Smooth muscle cell (in vitro differentiated cells): ENCODE data around the gene NT5C2. TPM values are rescaled to one million over a fixed set of nuclear protein-coding genes. Genes with fewer than 3 reads are reported as not detected.
"Not testable (repeated sequence)": the region's sequence is repeated elsewhere in the genome, so short reads cannot be mapped to it uniquely, and the experiment has no call there.

Source experiments
- DNase-seq: peaks from one replicate; lab custom pipeline; 2025; ENCODE audit not compliant: unreplicated experiment; lab: John Stamatoyannopoulos, UW
- H2AFZ ChIP-seq: fragments of 200-600 bp; sonication (generic); 2 replicates; pipeline ENCODE4 v1.6.0; 2016; ENCODE audit warnings: antibody characterized with exemption, low read depth, mild to moderate bottlenecking
- H3F3A ChIP-seq: fragments of 200-600 bp; sonication (generic); 2 replicates; pipeline ENCODE4 v1.6.0; 2017; ENCODE audit warnings: antibody characterized with exemption, low read depth
- H3K27ac ChIP-seq: fragments of 200-600 bp; sonication (generic); 2 replicates; pipeline ENCODE4 v1.5.1; 2016; ENCODE audit warnings: low read depth, mild to moderate bottlenecking
- H3K27me3 ChIP-seq: fragments of 200-600 bp; sonication (generic); 2 replicates; pipeline ENCODE4 v1.6.1; 2016; ENCODE audit warnings: low read depth, mild to moderate bottlenecking
- H3K36me3 ChIP-seq: fragments of 200-600 bp; sonication (generic); 2 replicates; pipeline ENCODE4 v1.5.1; 2016; ENCODE audit warnings: low read depth
- H3K4me1 ChIP-seq: fragments of 200-600 bp; sonication (generic); 2 replicates; pipeline ENCODE4 v1.5.1; 2016; ENCODE audit warnings: low read depth
- H3K4me2 ChIP-seq: fragments of 200-600 bp; sonication (generic); 2 replicates; pipeline ENCODE4 v1.6.0; 2016; ENCODE audit warnings: mild to moderate bottlenecking
- H3K4me3 ChIP-seq: fragments of 200-600 bp; sonication (generic); 2 replicates; pipeline ENCODE4 v1.5.1; 2016; ENCODE audit warnings: mild to moderate bottlenecking
- H3K79me2 ChIP-seq: fragments of 200-600 bp; sonication (generic); 2 replicates; pipeline ENCODE4 v1.6.0; 2016; ENCODE audit warnings: low read depth, mild to moderate bottlenecking
- H3K9ac ChIP-seq: fragments of 200-600 bp; sonication (generic); 2 replicates; pipeline ENCODE4 v1.6.0; 2016; ENCODE audit warnings: low read depth
- H3K9me3 ChIP-seq: fragments of 200-600 bp; sonication (generic); replicated peaks from 2 replicates; pipeline ENCODE4 v1.5.1; 2016; ENCODE audit warnings: low read depth
- H4K20me1 ChIP-seq: fragments of 200-600 bp; sonication (generic); 2 replicates; pipeline ENCODE4 v1.6.0; 2016; ENCODE audit warnings: low read depth
- WGBS: methylation state at CpG from one replicate; pipeline ENCODE4 v1.1.7; 2016; ENCODE audit warnings: low lambda C conversion rate; 5-methylcytosine and 5-hydroxymethylcytosine counted together
- polyA plus RNA-seq: library from polyadenylated mRNA; unstranded; fragments of >200 nt; fragmentation: Nextera tagmentation; extraction: Ambion mirVana; gene quantifications from 2 replicates; pipeline ENCODE4 v1.2.1, GENCODE V29; 2016
- total RNA-seq: library from RNA; depleted of rRNA; stranded (reverse); fragments of >200 nt; gene quantifications from 2 replicates; pipeline ENCODE4 v1.2.3, GENCODE V29; 2014
- TF ChIP-seq, protein P1 (sequence below): fragments of 200-600 bp; sonication (generic); IDR thresholded peaks from 2 replicates; pipeline ENCODE4 v1.5.1; 2017; ENCODE audit warnings: borderline replicate concordance, mild to moderate bottlenecking, antibody characterized with exemption; ENCODE audit not compliant: insufficient read depth, poor library complexity, severe bottlenecking

The NT5C2 gene
- total and polyA plus RNA-seq, 2 experiments from 2014 or later = 19.1 to 33.5 TPM

DNA sequence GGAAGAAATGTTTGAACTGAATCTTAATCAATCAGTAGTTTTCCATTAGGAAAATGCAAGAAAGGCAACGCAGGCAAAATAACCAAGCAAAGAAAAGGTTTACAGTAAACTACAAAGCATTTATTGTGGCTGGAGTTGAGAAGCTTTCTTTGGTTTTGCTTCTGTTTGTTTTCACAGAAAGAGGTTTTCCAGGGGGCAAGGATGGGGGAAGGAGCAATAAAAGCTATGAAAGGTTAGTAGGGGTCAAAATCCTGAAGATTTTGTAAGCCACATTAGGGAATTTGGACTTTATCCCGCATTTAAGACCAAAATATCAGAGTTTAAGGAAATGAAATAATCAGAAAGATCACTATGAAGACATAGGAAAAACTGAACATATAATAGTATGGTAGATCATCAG, 51.1 kb downstream of the NT5C2 start:
- Histone ChIP-seq H3K9me3 (no peaks in the 10 kb centered on the region), H3F3A (peaks cover 3% of the 10 kb centered on the region), H3K36me3 (no peaks in the 10 kb centered on the region), H2AFZ (no peak overlapping the region), H3K79me2 (peaks cover 12% of the 10 kb centered on the region), H3K27ac (no peak overlapping the region), H4K20me1 (peaks cover 31% of the 10 kb centered on the region), H3K4me1 (peaks cover 24% of the 10 kb centered on the region), H3K9ac (no peak overlapping the region), H3K4me2 (no peak overlapping the region), H3K27me3 (no peaks in the 10 kb centered on the region), H3K4me3 (no peak overlapping the region)
- WGBS = 89% methylated on average over 2 of the region's 2 CpGs
- no peak for DNase-seq
- TF ChIP-seq, protein P1, sequence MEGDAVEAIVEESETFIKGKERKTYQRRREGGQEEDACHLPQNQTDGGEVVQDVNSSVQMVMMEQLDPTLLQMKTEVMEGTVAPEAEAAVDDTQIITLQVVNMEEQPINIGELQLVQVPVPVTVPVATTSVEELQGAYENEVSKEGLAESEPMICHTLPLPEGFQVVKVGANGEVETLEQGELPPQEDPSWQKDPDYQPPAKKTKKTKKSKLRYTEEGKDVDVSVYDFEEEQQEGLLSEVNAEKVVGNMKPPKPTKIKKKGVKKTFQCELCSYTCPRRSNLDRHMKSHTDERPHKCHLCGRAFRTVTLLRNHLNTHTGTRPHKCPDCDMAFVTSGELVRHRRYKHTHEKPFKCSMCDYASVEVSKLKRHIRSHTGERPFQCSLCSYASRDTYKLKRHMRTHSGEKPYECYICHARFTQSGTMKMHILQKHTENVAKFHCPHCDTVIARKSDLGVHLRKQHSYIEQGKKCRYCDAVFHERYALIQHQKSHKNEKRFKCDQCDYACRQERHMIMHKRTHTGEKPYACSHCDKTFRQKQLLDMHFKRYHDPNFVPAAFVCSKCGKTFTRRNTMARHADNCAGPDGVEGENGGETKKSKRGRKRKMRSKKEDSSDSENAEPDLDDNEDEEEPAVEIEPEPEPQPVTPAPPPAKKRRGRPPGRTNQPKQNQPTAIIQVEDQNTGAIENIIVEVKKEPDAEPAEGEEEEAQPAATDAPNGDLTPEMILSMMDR = no peak

DNA sequence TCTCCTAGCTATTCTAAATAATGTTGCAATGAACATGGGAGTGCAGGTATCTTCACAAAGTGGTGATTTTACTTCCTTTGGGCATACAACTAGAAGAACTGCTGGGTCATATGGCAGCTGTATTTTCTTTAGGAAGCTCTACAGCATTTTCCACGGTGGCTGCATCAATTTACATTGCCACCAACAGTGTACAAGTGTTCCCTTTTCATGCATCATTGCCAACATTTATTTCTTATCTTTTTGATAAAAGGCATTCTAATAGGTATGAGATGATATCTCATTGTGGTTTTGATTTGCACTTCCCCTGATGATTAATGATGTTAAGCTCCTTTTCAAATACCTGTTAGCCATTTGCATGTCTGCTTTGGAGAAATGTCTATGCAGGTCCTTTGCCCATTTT, 52.6 kb downstream of the NT5C2 start:
- Histone ChIP-seq H3K79me2 (peaks cover 12% of the 10 kb centered on the region), H3K4me1 (peaks cover 10% of the 10 kb centered on the region), H3F3A (no peaks in the 10 kb centered on the region), H3K27ac (no peak overlapping the region), H4K20me1 (peaks cover 22% of the 10 kb centered on the region), H3K4me3 (no peak overlapping the region), H2AFZ (no peak overlapping the region), H3K27me3 (no peaks in the 10 kb centered on the region), H3K4me2 (no peak overlapping the region), H3K9me3 (no peaks in the 10 kb centered on the region), H3K36me3 (peaks cover 3% of the 10 kb centered on the region), H3K9ac (no peak overlapping the region)
- TF ChIP-seq, protein P1 = no peak
- DNase-seq = no peak
- WGBS = 96% methylated on average over 1 of the region's 1 CpG

DNA sequence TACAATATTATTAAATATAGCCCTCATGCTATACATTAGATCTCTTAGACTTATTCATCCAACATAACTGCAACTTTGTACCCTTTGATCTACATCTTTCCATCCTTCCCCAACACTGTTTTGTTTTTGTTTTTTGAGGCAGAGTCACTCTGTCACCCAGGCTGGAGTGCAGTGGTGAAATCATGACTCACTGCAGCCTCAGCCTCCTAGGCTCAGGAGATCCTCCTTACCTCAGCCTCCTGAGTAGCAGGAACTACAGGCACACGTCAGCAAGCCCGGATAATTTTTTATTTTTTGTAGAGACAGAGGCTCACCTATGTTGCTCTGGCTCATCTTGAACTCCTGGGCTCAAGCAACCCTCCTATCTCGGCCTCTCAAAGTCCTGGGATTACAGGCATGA, 53.3 kb downstream of the NT5C2 start:
- H3K9me3 ChIP-seq = no peaks in the 10 kb centered on the region
- H3K27me3 ChIP-seq = no peaks in the 10 kb centered on the region
- H3K36me3 ChIP-seq = peaks cover 3% of the 10 kb centered on the region
- peaks cover 4% of the 10 kb centered on the region for H3K4me1 ChIP-seq
- H3K4me2 ChIP-seq = no peak overlapping the region
- H3K9ac ChIP-seq = no peak overlapping the region
- DNase-seq = no peak
- H3K27ac ChIP-seq = no peak overlapping the region
- peaks cover 11% of the 10 kb centered on the region for H3K79me2 ChIP-seq
- TF ChIP-seq, protein P1 = no peak
- peaks cover 16% of the 10 kb centered on the region for H4K20me1 ChIP-seq
- H2AFZ ChIP-seq = no peak overlapping the region
- WGBS = 96% methylated on average over 3 of the region's 3 CpGs
- no peak overlapping the region for H3K4me3 ChIP-seq
- no peaks in the 10 kb centered on the region for H3F3A ChIP-seq

DNA sequence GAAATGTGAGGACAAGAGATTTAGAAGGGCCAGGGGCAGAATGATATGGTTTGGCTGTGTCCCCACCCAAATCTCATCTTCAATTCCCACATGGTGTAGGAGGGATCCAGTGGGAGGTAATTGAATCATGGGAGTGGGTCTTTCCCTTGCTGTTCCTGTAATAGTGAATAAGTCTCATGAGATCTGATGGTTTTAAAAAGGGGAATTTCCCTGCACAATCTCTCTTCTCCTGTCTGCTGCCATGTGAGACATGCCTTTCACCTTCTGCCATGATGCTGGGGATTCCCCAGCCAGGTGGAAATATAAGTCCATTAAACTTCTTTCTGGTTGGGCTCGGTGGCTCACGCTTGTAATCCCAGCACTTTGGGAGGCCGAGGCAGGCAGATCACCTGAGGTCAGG, 57.9 kb downstream of the NT5C2 start:
- not testable (repeated sequence) for H3K9me3 ChIP-seq, H3K27ac ChIP-seq, H3K9ac ChIP-seq, H3K27me3 ChIP-seq, H2AFZ ChIP-seq, H3K4me1 ChIP-seq, H4K20me1 ChIP-seq, H3F3A ChIP-seq, H3K79me2 ChIP-seq, H3K4me2 ChIP-seq, H3K4me3 ChIP-seq, H3K36me3 ChIP-seq, DNase-seq
- 100% methylated on average over 3 of the region's 3 CpGs for WGBS
